Measurements from ENCODE around the gene TBL3. TPM values are rescaled to one million over a fixed set of nuclear protein-coding genes. Genes with fewer than 3 reads are reported as not detected.

The TBL3 gene
- total RNA-seq, 1 donor from 2014 or later: 24.4 TPM

DNA sequence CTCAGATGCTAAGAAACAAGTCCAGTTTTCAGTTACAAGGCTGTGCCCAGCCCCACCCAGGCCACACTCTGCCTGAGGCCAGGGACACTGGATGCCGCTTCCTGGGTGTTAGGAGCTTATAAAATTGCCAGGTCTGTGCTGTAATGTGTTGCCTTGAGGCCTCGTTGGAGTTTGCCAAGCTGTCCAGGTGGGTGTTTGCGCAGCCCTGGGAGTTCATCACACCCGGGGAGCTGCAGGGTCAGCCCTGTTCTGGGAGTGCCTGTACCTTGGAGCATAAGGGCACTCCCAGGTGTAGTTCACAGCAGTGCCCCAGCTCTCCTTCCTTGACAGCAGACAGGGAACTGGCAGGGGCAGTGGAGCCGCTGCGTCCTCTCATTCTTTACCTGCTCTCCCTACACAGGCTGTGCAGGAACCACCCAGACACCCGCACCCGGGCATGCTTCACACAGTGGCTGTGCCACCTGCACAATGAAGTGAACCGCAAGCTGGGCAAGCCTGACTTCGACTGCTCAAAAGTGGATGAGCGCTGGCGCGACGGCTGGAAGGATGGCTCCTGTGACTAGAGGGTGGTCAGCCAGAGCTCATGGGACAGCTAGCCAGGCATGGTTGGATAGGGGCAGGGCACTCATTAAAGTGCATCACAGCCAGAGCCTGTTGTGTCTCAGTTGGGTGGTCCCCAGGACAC, 13.8 kb downstream of the TBL3 start:
- H2AFZ ChIP-seq (ENCODE audit: low read depth, low read length): no peak overlapping the region
- Mint-ChIP-seq H3K9me3 (ENCODE audit: unreplicated experiment) (no peaks in the 10 kb centered on the region), H3K27me3 (ENCODE audit: low read depth, unreplicated experiment) (peaks cover 26% of the 10 kb centered on the region), H3K4me1 (ENCODE audit: low read depth, unreplicated experiment) (peaks cover 2% of the 10 kb centered on the region), H3K36me3 (ENCODE audit: low read depth, unreplicated experiment) (peaks cover 2% of the 10 kb centered on the region), H3K4me3 (ENCODE audit: unreplicated experiment) (peak overlapping the region; percentile 86), H3K27ac (ENCODE audit: unreplicated experiment) (no peak overlapping the region)
- DNase-seq (ENCODE audit: low read depth) (no peak), FAIRE-seq (no peak)
- H3K27me3 ChIP-seq (ENCODE audit: insufficient read depth, low read length): peaks cover 36% of the 10 kb centered on the region
- peaks cover 16% of the 10 kb centered on the region for H3K79me2 ChIP-seq (ENCODE audit: insufficient read depth, low read length)
- TF ChIP-seq, protein P1, sequence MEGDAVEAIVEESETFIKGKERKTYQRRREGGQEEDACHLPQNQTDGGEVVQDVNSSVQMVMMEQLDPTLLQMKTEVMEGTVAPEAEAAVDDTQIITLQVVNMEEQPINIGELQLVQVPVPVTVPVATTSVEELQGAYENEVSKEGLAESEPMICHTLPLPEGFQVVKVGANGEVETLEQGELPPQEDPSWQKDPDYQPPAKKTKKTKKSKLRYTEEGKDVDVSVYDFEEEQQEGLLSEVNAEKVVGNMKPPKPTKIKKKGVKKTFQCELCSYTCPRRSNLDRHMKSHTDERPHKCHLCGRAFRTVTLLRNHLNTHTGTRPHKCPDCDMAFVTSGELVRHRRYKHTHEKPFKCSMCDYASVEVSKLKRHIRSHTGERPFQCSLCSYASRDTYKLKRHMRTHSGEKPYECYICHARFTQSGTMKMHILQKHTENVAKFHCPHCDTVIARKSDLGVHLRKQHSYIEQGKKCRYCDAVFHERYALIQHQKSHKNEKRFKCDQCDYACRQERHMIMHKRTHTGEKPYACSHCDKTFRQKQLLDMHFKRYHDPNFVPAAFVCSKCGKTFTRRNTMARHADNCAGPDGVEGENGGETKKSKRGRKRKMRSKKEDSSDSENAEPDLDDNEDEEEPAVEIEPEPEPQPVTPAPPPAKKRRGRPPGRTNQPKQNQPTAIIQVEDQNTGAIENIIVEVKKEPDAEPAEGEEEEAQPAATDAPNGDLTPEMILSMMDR (IDR thresholded peaks at IDR 0.05; ENCODE audit: insufficient read depth, low read depth, low read length): no peak
- TF ChIP-seq EZH2 (IDR thresholded peaks at IDR 0.05; ENCODE audit: insufficient read depth, low read length): no peak
- H3K4me1 ChIP-seq (ENCODE audit: insufficient read depth, low read length): peaks cover 17% of the 10 kb centered on the region
- peaks cover 35% of the 10 kb centered on the region for H4K20me1 ChIP-seq (ENCODE audit: insufficient read depth, low read length)
- no peak overlapping the region for H3K4me3 ChIP-seq (ENCODE audit: insufficient read depth, low read depth, low read length)
- peaks cover 5% of the 10 kb centered on the region for H3K36me3 ChIP-seq (ENCODE audit: insufficient read depth, low read length)
- H3K27ac ChIP-seq (ENCODE audit: low read depth, low read length): no peak overlapping the region
- H3K4me2 ChIP-seq (ENCODE audit: low read length): peak overlapping the region; percentile 91
- H3K9ac ChIP-seq (ENCODE audit: low read length): no peak overlapping the region
- no peaks in the 10 kb centered on the region for H3K9me3 ChIP-seq (ENCODE audit: insufficient read depth, low read depth, low read length)

DNA sequence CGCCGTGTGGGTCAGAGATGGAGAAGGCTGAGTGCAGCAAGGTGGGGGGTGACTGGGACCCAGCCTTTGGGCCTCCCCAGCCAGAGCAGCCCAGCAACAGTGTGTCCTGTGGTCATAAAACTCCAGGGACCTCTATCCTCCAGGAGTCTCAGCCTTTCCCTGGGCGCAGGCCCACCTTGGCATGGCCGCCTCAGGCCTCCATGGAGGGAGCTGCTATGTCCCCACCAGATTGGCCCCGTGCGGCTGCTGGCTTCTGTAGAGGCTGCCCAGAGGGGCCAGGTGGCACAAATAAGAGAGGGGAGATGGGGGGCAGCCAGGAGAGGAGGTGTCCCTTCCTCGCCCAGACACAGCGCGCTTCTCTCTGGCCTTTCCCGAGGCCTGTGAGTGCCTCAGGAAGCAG, 15.3 kb downstream of the TBL3 start:
- no peak overlapping the region for H3K4me3 Mint-ChIP-seq (ENCODE audit: unreplicated experiment)
- DNase-seq (ENCODE audit: low read depth) (no peak), FAIRE-seq (no peak)
- Histone ChIP-seq H3K4me3 (ENCODE audit: insufficient read depth, low read depth, low read length) (no peak overlapping the region), H3K27me3 (ENCODE audit: insufficient read depth, low read length) (peaks cover 34% of the 10 kb centered on the region), H3K9ac (ENCODE audit: low read length) (no peak overlapping the region), H3K27ac (ENCODE audit: low read depth, low read length) (no peak overlapping the region), H3K9me3 (ENCODE audit: insufficient read depth, low read depth, low read length) (no peaks in the 10 kb centered on the region), H4K20me1 (ENCODE audit: insufficient read depth, low read length) (peaks cover 21% of the 10 kb centered on the region), H3K4me1 (ENCODE audit: insufficient read depth, low read length) (peaks cover 28% of the 10 kb centered on the region), H2AFZ (ENCODE audit: low read depth, low read length) (no peak overlapping the region), H3K79me2 (ENCODE audit: insufficient read depth, low read length) (peaks cover 16% of the 10 kb centered on the region), H3K36me3 (ENCODE audit: insufficient read depth, low read length) (peaks cover 5% of the 10 kb centered on the region), H3K4me2 (ENCODE audit: low read length) (no peak overlapping the region)
- H3K4me1 Mint-ChIP-seq (ENCODE audit: low read depth, unreplicated experiment): peaks cover 2% of the 10 kb centered on the region
- no peaks in the 10 kb centered on the region for H3K9me3 Mint-ChIP-seq (ENCODE audit: unreplicated experiment)
- H3K36me3 Mint-ChIP-seq (ENCODE audit: low read depth, unreplicated experiment): peaks cover 2% of the 10 kb centered on the region
- H3K27me3 Mint-ChIP-seq (ENCODE audit: low read depth, unreplicated experiment): peaks cover 26% of the 10 kb centered on the region
- no peak overlapping the region for H3K27ac Mint-ChIP-seq (ENCODE audit: unreplicated experiment)
- TF ChIP-seq EZH2 (IDR thresholded peaks at IDR 0.05; ENCODE audit: insufficient read depth, low read length): no peak
- TF ChIP-seq, protein P1 (IDR thresholded peaks at IDR 0.05; ENCODE audit: insufficient read depth, low read depth, low read length): no peak
